ENCODE results near the gene ZC3H7B.
"Not testable (repeated sequence)": the region's sequence is repeated elsewhere in the genome, so short reads cannot be mapped to it uniquely, and the experiment has no call there.

ZC3H7B gene

DNA sequence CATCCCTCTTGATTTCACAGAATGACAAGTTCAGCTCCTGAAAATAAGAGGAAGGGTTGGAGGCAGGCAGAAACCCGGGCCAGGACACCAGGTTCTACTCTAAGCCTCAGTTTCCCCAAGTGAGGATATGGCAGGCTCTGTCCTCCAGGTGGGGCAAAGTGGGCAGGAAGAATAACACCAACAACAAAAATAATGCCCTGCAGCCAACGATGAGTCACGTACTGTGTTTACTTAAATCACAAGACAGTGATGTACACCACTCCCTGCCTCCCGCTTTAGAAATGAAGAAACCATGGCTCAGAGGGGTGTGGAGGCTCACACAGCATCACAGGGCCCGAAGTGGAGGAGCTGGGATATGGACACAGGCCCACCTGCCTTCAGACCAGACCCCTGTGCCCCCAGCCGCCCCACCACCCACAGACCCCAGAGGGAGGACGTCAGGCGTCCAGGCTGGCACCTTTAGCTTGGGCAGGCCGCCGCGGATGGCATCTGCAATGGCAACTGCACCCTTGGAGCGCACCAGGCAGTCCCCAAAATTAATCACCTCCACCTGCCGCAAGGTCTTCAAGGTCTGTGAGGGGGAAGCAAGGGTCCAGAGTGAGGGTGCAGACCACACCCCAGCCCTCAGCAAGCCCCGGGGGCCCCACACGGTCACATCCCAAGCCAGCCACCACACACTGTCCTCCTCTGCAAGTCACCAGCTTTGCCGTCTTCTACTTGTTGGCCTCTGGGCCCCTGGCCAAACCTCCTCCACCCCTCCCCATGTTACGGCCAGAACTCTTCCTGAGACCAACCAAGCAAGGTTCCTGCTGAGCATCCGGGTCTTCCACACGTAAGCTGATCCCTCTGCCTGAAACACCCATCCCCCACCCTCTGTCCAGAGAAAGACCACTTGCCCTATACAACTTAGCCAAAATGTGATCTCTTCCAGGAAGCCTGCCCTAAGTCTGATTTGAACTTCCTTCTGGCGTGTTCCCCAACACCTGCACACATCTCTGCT is 44.8 kb upstream of the ZC3H7B start:
- H3K27ac ChIP-seq (replicated peaks), result no peak overlapping the region
- no peak for DNase-seq (ENCODE audit: low read depth in 1 of 2, low spot score in 1 of 2)

DNA sequence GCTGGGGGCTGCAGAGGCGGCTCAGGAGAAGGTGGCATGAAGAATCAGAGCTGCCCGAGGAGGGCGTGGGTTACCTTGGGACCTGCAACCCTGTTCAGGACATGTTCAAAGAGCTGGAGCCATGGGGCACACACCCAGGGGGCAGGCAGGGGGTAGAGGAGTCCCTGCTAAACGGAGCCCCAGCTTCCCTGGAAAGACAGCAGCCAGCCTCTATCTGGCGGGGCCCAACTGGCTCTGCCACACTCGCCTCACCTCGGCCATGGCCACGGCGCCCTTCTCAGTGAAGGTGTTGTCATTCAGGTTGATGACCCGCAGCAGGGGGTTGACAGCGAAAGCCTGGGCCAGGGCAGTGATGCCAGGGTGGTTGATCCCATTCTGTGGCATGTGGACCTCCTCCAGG is 43.6 kb upstream of the ZC3H7B start:
- Histone ChIP-seq H3K27me3 (ENCODE audit: insufficient read depth, poor library complexity, severe bottlenecking) (no peaks in the 10 kb centered on the region), H3K4me3 (replicated peaks; ENCODE audit: insufficient read depth, low read length) (no peak overlapping the region), H3K27ac (replicated peaks) (no peak overlapping the region)
- TF ChIP-seq GABPA (IDR thresholded peaks at IDR 0.05; ENCODE audit: low read depth), result no peak
- TF ChIP-seq, protein P1, sequence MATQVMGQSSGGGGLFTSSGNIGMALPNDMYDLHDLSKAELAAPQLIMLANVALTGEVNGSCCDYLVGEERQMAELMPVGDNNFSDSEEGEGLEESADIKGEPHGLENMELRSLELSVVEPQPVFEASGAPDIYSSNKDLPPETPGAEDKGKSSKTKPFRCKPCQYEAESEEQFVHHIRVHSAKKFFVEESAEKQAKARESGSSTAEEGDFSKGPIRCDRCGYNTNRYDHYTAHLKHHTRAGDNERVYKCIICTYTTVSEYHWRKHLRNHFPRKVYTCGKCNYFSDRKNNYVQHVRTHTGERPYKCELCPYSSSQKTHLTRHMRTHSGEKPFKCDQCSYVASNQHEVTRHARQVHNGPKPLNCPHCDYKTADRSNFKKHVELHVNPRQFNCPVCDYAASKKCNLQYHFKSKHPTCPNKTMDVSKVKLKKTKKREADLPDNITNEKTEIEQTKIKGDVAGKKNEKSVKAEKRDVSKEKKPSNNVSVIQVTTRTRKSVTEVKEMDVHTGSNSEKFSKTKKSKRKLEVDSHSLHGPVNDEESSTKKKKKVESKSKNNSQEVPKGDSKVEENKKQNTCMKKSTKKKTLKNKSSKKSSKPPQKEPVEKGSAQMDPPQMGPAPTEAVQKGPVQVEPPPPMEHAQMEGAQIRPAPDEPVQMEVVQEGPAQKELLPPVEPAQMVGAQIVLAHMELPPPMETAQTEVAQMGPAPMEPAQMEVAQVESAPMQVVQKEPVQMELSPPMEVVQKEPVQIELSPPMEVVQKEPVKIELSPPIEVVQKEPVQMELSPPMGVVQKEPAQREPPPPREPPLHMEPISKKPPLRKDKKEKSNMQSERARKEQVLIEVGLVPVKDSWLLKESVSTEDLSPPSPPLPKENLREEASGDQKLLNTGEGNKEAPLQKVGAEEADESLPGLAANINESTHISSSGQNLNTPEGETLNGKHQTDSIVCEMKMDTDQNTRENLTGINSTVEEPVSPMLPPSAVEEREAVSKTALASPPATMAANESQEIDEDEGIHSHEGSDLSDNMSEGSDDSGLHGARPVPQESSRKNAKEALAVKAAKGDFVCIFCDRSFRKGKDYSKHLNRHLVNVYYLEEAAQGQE (IDR thresholded peaks at IDR 0.05; ENCODE audit: insufficient replicate concordance, low read depth), result no peak
- TF ChIP-seq, protein P2, sequence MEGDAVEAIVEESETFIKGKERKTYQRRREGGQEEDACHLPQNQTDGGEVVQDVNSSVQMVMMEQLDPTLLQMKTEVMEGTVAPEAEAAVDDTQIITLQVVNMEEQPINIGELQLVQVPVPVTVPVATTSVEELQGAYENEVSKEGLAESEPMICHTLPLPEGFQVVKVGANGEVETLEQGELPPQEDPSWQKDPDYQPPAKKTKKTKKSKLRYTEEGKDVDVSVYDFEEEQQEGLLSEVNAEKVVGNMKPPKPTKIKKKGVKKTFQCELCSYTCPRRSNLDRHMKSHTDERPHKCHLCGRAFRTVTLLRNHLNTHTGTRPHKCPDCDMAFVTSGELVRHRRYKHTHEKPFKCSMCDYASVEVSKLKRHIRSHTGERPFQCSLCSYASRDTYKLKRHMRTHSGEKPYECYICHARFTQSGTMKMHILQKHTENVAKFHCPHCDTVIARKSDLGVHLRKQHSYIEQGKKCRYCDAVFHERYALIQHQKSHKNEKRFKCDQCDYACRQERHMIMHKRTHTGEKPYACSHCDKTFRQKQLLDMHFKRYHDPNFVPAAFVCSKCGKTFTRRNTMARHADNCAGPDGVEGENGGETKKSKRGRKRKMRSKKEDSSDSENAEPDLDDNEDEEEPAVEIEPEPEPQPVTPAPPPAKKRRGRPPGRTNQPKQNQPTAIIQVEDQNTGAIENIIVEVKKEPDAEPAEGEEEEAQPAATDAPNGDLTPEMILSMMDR (IDR thresholded peaks at IDR 0.05; ENCODE audit: insufficient read depth, low read length), result no peak
- no peak for TF ChIP-seq SPI1 (IDR thresholded peaks at IDR 0.05; ENCODE audit: borderline replicate concordance, low read depth)
- TF ChIP-seq POLR2AphosphoS5 (IDR thresholded peaks at IDR 0.05; ENCODE audit: low read depth), result no peak
- no peak for DNase-seq (ENCODE audit: low read depth in 1 of 2, low spot score in 1 of 2)

More for the DNA sequence above, 44.8 kb upstream of the ZC3H7B start:
- TF ChIP-seq POLR2AphosphoS5 (IDR thresholded peaks at IDR 0.05; ENCODE audit: low read depth) (no peak), SPI1 (IDR thresholded peaks at IDR 0.05; ENCODE audit: borderline replicate concordance, low read depth) (no peak), GABPA (IDR thresholded peaks at IDR 0.05; ENCODE audit: low read depth) (no peak)
- TF ChIP-seq, protein P2 (IDR thresholded peaks at IDR 0.05; ENCODE audit: insufficient read depth, low read length), result no peak
- TF ChIP-seq, protein P1 (IDR thresholded peaks at IDR 0.05; ENCODE audit: insufficient replicate concordance, low read depth), result no peak
- H3K4me3 ChIP-seq (replicated peaks; ENCODE audit: insufficient read depth, low read length), result no peak overlapping the region
- no peaks in the 10 kb centered on the region for H3K27me3 ChIP-seq (ENCODE audit: insufficient read depth, poor library complexity, severe bottlenecking)

DNA sequence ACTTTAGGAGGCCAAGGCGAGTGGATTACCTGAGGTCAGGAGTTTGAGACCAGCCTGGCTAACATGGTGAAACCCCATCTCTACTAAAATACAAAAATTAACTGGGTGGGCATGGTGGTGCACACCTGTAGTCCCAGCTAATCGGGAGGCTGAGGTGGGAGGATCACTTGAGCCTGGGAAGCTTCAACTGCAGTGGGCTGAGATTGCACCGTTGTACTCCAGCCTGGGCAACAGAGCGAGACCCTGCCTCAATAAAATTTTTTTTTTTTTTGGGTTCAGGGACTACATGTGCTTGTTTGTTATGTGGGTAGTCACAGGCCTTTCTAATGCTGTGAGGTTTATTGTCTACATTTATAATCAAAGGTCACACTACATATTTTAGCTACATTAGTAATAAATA is 41.6 kb upstream of the ZC3H7B start:
- not testable (repeated sequence) for H3K27ac ChIP-seq (replicated peaks); H3K4me3 ChIP-seq (replicated peaks; ENCODE audit: insufficient read depth, low read length); DNase-seq (ENCODE audit: low read depth in 1 of 2, low spot score in 1 of 2); H3K27me3 ChIP-seq (ENCODE audit: insufficient read depth, poor library complexity, severe bottlenecking)

DNA sequence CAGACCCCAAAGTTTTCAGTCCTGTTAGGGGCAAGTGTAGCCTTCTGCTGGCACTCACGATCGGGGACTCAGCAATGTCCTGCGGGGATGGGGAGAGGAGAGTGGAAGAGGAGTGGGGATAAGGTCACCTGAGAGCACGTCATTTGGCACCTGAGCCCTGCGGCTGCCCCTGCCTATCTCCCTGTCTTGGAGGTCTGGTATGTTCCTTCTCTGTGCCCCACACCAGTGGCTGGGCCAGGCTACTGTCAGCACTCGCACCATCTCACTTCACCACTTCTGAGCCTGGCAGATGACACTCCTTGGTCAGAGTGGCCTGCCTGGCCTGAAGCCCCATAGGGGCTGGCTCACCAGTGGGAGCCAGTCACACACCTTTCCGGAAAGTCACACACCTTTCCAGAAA is 40.5 kb upstream of the ZC3H7B start:
- DNase-seq (ENCODE audit: low read depth in 1 of 2, low spot score in 1 of 2), result no peak
- TF ChIP-seq, protein P1 (IDR thresholded peaks at IDR 0.05; ENCODE audit: insufficient replicate concordance, low read depth), result no peak
- TF ChIP-seq POLR2AphosphoS5 (IDR thresholded peaks at IDR 0.05; ENCODE audit: low read depth) (no peak), SPI1 (IDR thresholded peaks at IDR 0.05; ENCODE audit: borderline replicate concordance, low read depth) (no peak), GABPA (IDR thresholded peaks at IDR 0.05; ENCODE audit: low read depth) (no peak)
- TF ChIP-seq, protein P2 (IDR thresholded peaks at IDR 0.05; ENCODE audit: insufficient read depth, low read length), result no peak
- no peak overlapping the region for H3K27ac ChIP-seq (replicated peaks)
- no peak overlapping the region for H3K4me3 ChIP-seq (replicated peaks; ENCODE audit: insufficient read depth, low read length)
- no peaks in the 10 kb centered on the region for H3K27me3 ChIP-seq (ENCODE audit: insufficient read depth, poor library complexity, severe bottlenecking)
